GM20000 (cell line): ENCODE data around the gene KPNA3.
"Not testable (repeated sequence)": the region's sequence is repeated elsewhere in the genome, so short reads cannot be mapped to it uniquely, and the experiment has no call there.

ENCODE experiments used
- DNase-seq: peaks from one replicate; pipeline ENCODE4 v3.0.0; 2012; ENCODE audit warnings: low spot score
- CTCF ChIP-seq: IDR thresholded peaks from 2 replicates; pipeline ENCODE4 v1.5.1; 2012; ENCODE audit warnings: mild to moderate bottlenecking, control low read depth; ENCODE audit errors: extremely low read depth, missing control alignments

KPNA3 gene

DNA sequence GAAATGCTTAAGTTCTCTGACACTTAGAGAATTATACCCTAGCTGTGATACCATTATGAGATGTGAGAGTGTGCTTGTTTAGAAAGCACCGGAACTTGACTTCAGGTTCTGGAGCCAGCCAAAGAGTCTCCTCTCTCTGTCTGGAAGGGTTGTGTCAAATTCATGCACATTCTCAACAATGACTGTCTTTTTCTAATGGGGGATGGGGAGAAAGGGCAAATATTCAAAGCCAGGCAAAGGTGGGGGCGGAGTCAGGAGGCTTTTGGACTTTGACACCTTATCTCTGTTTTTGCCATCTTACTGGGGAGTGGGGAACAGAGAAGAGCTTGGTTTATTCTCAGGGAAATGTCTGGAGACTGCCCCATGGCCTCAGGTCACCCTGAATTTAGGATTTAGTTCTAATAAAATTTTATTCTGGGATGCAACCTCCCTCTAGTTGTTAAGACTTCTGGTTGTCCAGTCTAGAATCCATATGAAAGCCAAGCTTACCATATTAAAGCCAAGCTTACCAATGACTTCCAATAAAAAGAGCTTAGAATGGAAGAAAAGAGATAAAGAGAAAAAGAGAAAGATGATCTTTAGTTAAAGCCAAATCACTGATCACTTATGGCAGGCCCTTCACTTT, 28.2 kb upstream of the KPNA3 start:
- no peak for TF ChIP-seq CTCF
- DNase-seq, result no peak

- DNase-seq, result not testable (repeated sequence)
Observed at GRCh38 chr13:49816047-49816446, 23.6 kb upstream of the KPNA3 start.

GRCh38 chr13:49814551-49815270, 22.2 kb upstream of the KPNA3 start:
- no peak for DNase-seq
- TF ChIP-seq CTCF, result no peak

DNA sequence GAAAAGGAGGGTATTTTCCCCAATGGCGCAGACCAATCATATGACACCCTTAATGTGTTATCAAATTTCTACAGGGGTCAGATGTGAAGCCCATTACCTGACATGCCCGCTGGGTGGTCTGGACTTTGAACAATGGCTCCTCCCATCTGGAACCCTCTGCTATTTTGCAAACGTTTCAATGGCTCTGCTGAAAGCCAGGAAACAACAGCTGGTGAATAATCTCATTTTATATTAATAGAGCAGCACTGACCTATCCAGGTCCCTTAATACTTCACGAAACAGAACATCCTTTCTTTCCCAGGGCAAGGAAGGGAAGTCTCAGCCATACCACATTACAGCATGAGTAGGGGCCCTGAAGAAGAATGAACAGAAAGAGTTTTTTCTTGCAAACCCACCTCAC, 20.3 kb upstream of the KPNA3 start:
- no peak for TF ChIP-seq CTCF
- no peak for DNase-seq

DNA sequence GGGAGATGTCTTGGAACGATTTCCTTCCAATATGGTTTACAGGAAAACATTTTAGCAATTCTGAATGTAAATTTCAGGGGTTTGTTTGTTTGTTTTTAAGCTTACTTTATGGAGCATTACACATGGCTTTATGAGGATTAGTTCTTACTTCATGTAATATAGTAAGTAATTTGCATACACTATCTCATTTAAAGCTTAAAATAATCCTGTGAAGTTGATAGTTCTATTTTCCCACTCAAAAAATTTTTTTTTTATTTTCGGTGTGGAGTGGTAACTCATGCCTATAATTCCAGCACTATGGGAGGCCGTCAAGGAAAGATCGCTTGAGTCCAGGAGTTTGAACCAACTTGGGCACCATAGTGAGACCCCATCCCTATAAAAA, 19.0 kb upstream of the KPNA3 start:
- no peak for TF ChIP-seq CTCF
- DNase-seq, result no peak

DNA sequence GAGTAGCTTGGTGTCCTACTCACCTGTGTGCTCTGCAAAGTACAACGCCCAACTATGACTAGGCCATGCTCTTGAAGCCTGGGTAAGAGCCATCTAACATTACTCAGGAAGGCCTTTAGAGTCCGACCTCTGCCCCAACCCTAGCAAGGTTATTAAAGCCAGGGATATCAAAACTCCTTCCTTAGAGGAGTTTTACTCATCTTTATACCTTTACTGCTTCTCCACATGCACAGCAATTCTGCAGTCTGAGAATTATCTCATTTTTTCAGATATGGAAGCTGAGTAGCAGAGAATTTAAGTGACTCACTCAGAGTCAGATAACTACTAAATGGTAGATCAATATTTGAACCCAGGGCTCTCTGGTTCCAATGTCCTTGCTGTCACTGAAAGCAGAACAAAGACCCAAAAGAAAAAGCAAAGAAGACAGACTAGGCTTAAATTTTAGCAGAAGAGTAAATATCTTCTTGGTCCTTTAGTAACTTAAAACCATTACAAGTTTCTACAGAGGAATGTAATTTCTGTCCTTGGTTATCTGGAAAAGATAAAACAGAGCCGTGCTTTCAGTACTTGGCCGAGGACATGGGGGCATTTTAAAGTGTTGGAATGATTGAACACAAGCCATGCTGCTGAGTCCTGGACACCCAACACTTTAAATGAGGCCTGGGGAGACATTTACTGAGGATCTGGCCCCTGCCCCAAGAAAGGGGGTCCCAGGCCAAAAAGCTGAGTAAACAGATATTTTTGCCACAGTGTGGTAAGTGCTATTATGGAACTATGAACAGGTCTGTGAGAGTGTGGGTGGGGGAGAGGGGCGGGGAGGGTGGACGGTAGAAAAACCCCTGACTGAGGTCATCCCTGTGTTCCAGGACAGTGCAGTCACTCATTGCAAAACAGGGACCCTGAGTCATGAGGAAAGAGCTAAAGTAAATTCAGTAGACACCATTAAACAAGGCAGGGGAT, 18.4 kb upstream of the KPNA3 start:
- TF ChIP-seq CTCF, result no peak
- peak; percentile 22 for DNase-seq

GRCh38 chr13:49807681-49808080, 15.2 kb upstream of the KPNA3 start:
- TF ChIP-seq CTCF, result no peak
- no peak for DNase-seq
